HG03196 (cell line): ENCODE data around the gene SAMD4A.

Experiments
- ATAC-seq: cut with Tn5 transposase; IDR thresholded peaks from one replicate; pipeline ENCODE4 v1.9.1; 2021; ENCODE audit not compliant: unreplicated experiment

Gene SAMD4A

GRCh38 chr14:54676812-54677708 is 110.1 kb downstream of the SAMD4A start:
- no peak for ATAC-seq

GRCh38 chr14:54680651-54681050 is 113.7 kb downstream of the SAMD4A start:
- no peak for ATAC-seq

GRCh38 chr14:54681811-54682261 is 114.9 kb downstream of the SAMD4A start:
- no peak for ATAC-seq

- no peak for ATAC-seq
These were observed 115.7 kb downstream of the SAMD4A start for GRCh38 chr14:54682578-54682977.

GRCh38 chr14:54683882-54684794 is 117.2 kb downstream of the SAMD4A start:
- no peak for ATAC-seq

GRCh38 chr14:54685286-54685845 is 118.4 kb downstream of the SAMD4A start:
- no peak for ATAC-seq

- ATAC-seq, result no peak
These were observed 119.4 kb downstream of the SAMD4A start for GRCh38 chr14:54686219-54686870.

- no peak for ATAC-seq
These were observed 120.2 kb downstream of the SAMD4A start for GRCh38 chr14:54686871-54687749.

- no peak for ATAC-seq
These were observed 120.8 kb downstream of the SAMD4A start for GRCh38 chr14:54687750-54688119.

- ATAC-seq, result no peak
These were observed 121.3 kb downstream of the SAMD4A start for GRCh38 chr14:54688229-54688628.

- ATAC-seq, result no peak
These were observed 123.0 kb downstream of the SAMD4A start for GRCh38 chr14:54689928-54690327.

- ATAC-seq, result no peak
These were observed 124.0 kb downstream of the SAMD4A start for GRCh38 chr14:54690887-54691286.

GRCh38 chr14:54691525-54692283 is 124.8 kb downstream of the SAMD4A start:
- ATAC-seq, result no peak

- ATAC-seq, result no peak
These were observed 125.4 kb downstream of the SAMD4A start for GRCh38 chr14:54692284-54692772.

- no peak for ATAC-seq
These were observed 126.8 kb downstream of the SAMD4A start for GRCh38 chr14:54693761-54694160.

- ATAC-seq, result no peak
These were observed 128.3 kb downstream of the SAMD4A start for GRCh38 chr14:54695196-54695595.

- no peak for ATAC-seq
These were observed 130.1 kb downstream of the SAMD4A start for GRCh38 chr14:54697001-54697400.

- no peak for ATAC-seq
These were observed 130.9 kb downstream of the SAMD4A start for GRCh38 chr14:54697803-54698202.

- ATAC-seq, result no peak
These were observed 131.6 kb downstream of the SAMD4A start for GRCh38 chr14:54698501-54698900.
